ENCODE measurements around the gene STK17B. TPM values are rescaled to one million over a fixed set of nuclear protein-coding genes. Genes with fewer than 3 reads are reported as not detected.

The STK17B gene
- total RNA-seq, 2 experiments from 2014 or later = 645 to 648 TPM

- peak overlapping the region; percentile 3 for H3K4me3 Mint-ChIP-seq
- Histone ChIP-seq H3K4me1 (ENCODE audit: insufficient read depth, low read length) (peaks cover 8% of the 10 kb centered on the region), H3K9me3 (ENCODE audit: control insufficient read depth in 1 of 2, insufficient read depth in 1 of 2, low read length in 2 of 2) (peaks cover 25 to 61% of the 10 kb centered on the region in 2 experiments), H3K27me3 (ENCODE audit: control insufficient read depth in 1 of 2, insufficient read depth in 2 of 2, low read length in 2 of 2) (no peaks in the 10 kb centered on the region), H3K36me3 (ENCODE audit: insufficient read depth, low read length) (peaks cover 26% of the 10 kb centered on the region), H3K27ac (ENCODE audit: low read depth in 1 of 2, low read length in 2 of 2) (peak overlapping the region in 1 of 2 donors; percentile 27), H3K4me3 (ENCODE audit: low read length) (no peak overlapping the region)
- H3K9me3 Mint-ChIP-seq = peaks cover 24% of the 10 kb centered on the region
- H3K27ac Mint-ChIP-seq = peak overlapping the region; percentile 77
- DNase-seq = peak in 12 of 14 experiments; percentile 33 to 81 (median 50)
- CTCF ChIA-PET = interaction anchor here (0.7 to 0.9 kb wide), 4 partner anchors 9 to 206 kb away, joined by 3 read pairs; no protein-coding TSS in a partner anchor
- intact Hi-C loops (cut with DNase I, micrococcal nuclease) = loop anchor here in 1 of 2 experiments (2.0 to 5.0 kb wide), 3 partner anchors 36 to 205 kb away; no protein-coding TSS in a partner anchor
- peaks cover 80% of the 10 kb centered on the region for H3K36me3 Mint-ChIP-seq (ENCODE audit: low read depth)
- no peaks in the 10 kb centered on the region for H3K27me3 Mint-ChIP-seq
- peak; percentile 55 for TF ChIP-seq CTCF (IDR thresholded peaks at IDR 0.05)
- POLR2A ChIA-PET = interaction anchor here (1.0 to 4.6 kb wide), 8 partner anchors 13 to 147 kb away, joined by 3 to 24 read pairs (median 4); partner anchors contain the start of gene STK17B
- peak; percentile 28 for ATAC-seq (ENCODE audit: poor library complexity)
- H3K4me1 Mint-ChIP-seq (ENCODE audit: low read depth) = peaks cover 23% of the 10 kb centered on the region
These were observed 39.9 kb downstream of the STK17B start for GRCh38 chr2:196131384-196131937.

- no peaks in the 10 kb centered on the region for H3K27me3 Mint-ChIP-seq
- peak in 2 of 14 experiments; percentile 21 to 30 for DNase-seq
- POLR2A ChIA-PET = no interaction called here
These were observed 41.1 kb downstream of the STK17B start for GRCh38 chr2:196130039-196130825.

More at GRCh38 chr2:196130039-196130825, 41.1 kb downstream of the STK17B start:
- CTCF ChIA-PET = no interaction called here
- Histone ChIP-seq H3K4me3 (ENCODE audit: low read length) (no peak overlapping the region), H3K36me3 (ENCODE audit: insufficient read depth, low read length) (peaks cover 16% of the 10 kb centered on the region), H3K4me1 (ENCODE audit: insufficient read depth, low read length) (peaks cover 8% of the 10 kb centered on the region), H3K27me3 (ENCODE audit: control insufficient read depth in 1 of 2, insufficient read depth in 2 of 2, low read length in 2 of 2) (no peaks in the 10 kb centered on the region), H3K27ac (ENCODE audit: low read depth in 1 of 2, low read length in 2 of 2) (no peak overlapping the region), H3K9me3 (ENCODE audit: control insufficient read depth in 1 of 2, insufficient read depth in 1 of 2, low read length in 2 of 2) (peaks cover 20 to 61% of the 10 kb centered on the region in 2 experiments)
- Mint-ChIP-seq H3K9me3 (peaks cover 24% of the 10 kb centered on the region), H3K4me1 (ENCODE audit: low read depth) (peaks cover 14% of the 10 kb centered on the region), H3K4me3 (no peak overlapping the region), H3K27ac (no peak overlapping the region), H3K36me3 (ENCODE audit: low read depth) (peaks cover 68% of the 10 kb centered on the region)
- intact Hi-C loops (cut with DNase I, micrococcal nuclease) = loop anchor here in 1 of 2 experiments (2.0 to 5.0 kb wide), 3 partner anchors 37 to 207 kb away; no protein-coding TSS in a partner anchor
- ATAC-seq (ENCODE audit: poor library complexity) = no peak
- TF ChIP-seq CTCF (IDR thresholded peaks at IDR 0.05) = no peak
